ENCODE results near the gene IRF2.
"Not testable (repeated sequence)": the region's sequence is repeated elsewhere in the genome, so short reads cannot be mapped to it uniquely, and the experiment has no call there.

Gene IRF2

DNA sequence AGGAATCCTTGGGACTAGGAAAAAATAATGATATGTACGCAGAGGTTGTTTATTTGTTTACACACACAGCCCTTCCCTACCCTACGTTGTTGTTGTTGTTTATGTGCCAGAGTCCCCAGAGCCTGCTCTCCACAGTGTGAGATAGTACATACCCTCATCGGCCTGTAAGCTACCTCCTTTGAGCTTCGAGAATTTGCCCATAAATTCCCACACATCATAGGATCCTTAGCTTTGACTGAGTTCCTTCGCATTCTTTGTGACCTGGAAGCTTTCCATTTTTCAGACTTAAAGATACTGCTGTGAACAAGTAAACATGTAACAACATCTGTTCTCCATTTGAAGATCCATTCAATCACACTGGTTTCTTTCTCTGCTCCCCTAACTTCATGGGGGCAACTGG is 114.5 kb downstream of the IRF2 start:
- no peak for DNase-seq

- no peak for DNase-seq
Measured at GRCh38 chr4:184358521-184359232, 115.7 kb downstream of the IRF2 start.

DNA sequence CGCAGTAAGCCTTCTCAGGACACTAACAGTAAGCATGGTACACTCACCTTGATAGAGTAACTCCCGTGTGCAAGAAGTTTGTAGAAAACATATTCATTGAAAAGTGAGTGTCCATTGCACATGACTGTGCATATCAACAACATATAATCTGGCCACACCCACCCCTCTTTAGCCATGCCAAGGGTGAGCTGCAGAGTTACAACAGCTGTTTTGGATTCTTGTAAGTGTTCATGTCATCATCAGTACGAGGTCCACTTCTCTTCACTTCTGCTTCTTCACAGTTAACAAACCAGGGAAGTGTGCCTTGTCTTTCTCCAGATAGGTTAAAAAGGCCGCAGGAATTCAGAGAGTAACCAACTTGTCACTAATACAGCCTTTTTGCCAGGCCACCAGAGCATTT is 116.6 kb downstream of the IRF2 start:
- DNase-seq = no peak

- no peak for DNase-seq
Measured at GRCh38 chr4:184357165-184357564, 117.2 kb downstream of the IRF2 start.

GRCh38 chr4:184356366-184356765 is 118.0 kb downstream of the IRF2 start:
- no peak for DNase-seq

DNA sequence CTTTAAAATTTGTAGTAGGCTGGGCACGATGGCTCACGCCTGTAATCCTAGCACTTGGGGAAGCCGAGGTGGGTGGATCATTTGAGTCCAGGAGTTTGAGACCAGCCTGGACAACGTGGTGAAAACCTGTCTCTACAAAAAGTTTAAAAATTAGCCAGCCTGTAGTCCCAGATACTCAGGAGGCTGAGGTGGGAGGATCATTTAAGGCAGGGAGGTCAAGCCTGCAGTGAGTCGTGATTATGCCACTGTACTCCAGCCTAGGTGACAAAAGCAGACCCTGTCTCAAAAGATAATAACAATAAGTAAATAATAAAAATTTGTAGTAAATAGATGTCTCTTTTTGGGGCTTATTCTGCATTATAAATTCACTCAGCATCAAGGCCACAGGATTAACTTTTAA is 118.5 kb downstream of the IRF2 start:
- DNase-seq = no peak

DNA sequence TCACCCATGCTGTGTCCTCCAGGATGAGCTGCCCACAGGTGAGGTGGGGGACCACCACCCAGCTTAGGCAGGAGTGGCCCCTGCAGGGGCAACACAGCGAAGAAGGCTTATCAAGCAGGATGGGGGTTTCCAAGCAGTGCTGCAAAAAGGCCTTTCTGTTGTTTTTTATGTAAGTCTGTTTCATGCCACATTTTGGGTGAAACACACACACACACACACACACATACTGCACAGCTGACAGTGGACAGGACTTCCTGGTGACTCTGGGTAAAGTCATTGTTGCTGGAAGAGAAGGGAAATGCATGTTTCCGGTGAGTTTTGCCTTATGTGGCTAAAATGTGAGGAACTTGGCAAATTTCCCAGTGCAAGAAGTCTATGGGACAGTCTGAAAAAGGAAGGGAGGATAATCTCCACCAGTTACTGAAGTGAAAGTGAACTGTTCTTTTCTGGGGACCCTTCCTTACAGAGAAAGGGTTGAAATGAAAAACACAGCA is 119.2 kb downstream of the IRF2 start:
- peak; percentile 48 for DNase-seq

DNA sequence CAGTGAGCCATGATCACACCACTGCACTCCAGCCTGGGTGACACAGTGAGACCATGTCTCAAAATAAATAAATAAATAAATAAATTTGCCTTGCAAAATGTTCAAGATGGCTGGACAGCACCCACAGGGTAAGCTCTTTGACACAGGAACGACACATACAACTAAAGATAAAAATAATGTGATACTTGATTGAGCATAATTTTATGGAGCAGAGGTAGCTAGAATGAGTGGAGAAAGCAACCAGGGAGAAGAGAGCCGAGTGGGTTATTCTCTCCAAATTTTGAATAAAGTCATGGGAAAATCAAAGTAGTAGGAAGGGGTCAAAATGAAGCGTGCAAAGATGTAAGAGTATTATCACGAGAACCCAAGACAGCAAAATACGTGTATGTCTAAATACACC is 121.5 kb downstream of the IRF2 start:
- DNase-seq = no peak

- DNase-seq = no peak
Measured at GRCh38 chr4:184351560-184352451, 122.5 kb downstream of the IRF2 start.

DNA sequence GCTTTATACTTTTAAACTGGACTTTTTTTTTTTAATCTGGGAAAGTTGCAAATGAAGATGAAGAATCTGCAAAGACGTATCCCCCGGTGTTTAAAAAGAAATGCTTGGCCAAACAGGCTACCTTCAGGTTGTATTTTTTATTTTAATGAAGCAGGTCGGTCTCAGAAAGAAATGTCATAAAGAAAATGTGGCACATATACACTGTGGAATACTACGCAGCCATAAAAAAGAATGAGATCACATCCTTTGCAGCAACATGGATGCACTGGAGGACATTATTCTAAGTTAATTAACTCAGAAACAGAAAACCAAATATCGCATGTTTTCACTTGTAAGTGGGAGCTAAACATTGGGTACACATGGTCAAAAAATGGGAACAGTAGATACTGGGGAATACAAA is 123.4 kb downstream of the IRF2 start:
- DNase-seq = no peak

- DNase-seq = no peak
Measured at GRCh38 chr4:184350213-184350817, 124.0 kb downstream of the IRF2 start.

- no peak for DNase-seq
Measured at GRCh38 chr4:184349283-184350039, 124.9 kb downstream of the IRF2 start.

GRCh38 chr4:184348311-184349233 is 125.8 kb downstream of the IRF2 start:
- no peak for DNase-seq

DNA sequence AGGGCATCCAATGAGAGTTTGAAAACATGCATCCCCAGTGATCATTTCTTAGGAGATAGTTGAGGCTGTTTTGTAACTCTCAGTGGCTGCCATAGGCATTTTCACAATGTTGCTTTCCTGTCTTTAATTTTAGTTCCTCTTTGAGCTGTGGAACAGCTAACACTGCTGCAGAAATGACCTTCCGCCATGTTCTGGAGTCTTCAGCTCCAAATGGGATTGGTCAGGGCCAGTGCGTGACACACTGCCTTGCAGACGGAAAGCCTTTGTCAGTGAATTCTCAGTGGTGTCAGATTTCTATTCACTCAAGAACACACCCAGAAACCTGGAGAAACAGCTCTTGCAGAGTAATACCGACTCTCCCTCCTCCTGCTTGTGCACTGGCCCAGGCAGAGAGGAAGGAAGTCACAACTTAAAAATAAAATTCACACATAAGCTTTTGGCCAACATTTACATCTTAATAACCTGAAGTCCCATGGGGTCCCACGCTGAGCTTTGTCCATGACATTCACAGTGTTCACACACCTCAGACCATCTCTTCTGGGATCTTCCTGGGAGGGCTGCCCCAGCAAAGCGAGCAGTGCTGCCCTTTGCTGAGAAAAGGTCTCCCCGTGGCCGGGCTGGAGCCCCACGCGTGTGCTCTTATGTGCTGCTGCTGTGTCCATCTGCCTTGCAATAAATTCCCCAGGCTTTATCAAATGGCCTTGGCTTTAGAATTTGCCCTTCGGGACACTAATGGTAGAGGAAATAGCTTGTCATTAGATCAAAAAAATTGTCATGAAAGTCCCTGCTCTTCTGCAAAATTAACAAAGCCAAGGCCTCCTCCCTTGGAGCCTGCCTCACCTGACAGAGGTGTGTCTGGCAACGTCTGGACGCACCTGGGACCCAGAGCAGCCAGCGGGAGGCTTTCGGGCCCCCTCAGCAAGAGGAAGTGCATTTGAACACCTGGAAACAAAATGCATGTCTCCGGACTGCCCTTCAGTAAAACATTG is 126.8 kb downstream of the IRF2 start:
- DNase-seq = peak; percentile 65

- no peak for DNase-seq
Measured at GRCh38 chr4:184346682-184347081, 127.7 kb downstream of the IRF2 start.

GRCh38 chr4:184346273-184346672 is 128.1 kb downstream of the IRF2 start:
- DNase-seq = not testable (repeated sequence)

GRCh38 chr4:184345573-184345922 is 128.8 kb downstream of the IRF2 start:
- no peak for DNase-seq

- DNase-seq = no peak
Measured at GRCh38 chr4:184344899-184345572, 129.3 kb downstream of the IRF2 start.

GRCh38 chr4:184344435-184344834 is 129.9 kb downstream of the IRF2 start:
- no peak for DNase-seq
